C4-2B (cell line): ENCODE measurements around the gene THADA.

ENCODE experiments used
- H3K27ac ChIP-seq: fragments of 450-650 bp; 2 replicates; pipeline ENCODE4 v1.5.1; 2017
- CTCF ChIP-seq: fragments of 450-650 bp; conservative IDR thresholded peaks from 2 replicates; pipeline ENCODE4 v1.5.1; 2017; ENCODE audit warnings: mild to moderate bottlenecking
- ZFX ChIP-seq: fragments of 450-650 bp; IDR thresholded peaks from 2 replicates; pipeline ENCODE4 v1.6.1; 2017

Gene THADA

GRCh38 chr2:43569921-43570320, 25.9 kb downstream of the THADA start:
- H3K27ac ChIP-seq = no peak overlapping the region
- TF ChIP-seq CTCF = no peak
- no peak for TF ChIP-seq ZFX

GRCh38 chr2:43568228-43568627, 27.6 kb downstream of the THADA start:
- H3K27ac ChIP-seq = no peak overlapping the region
- TF ChIP-seq ZFX (no peak), CTCF (no peak)

GRCh38 chr2:43566461-43566729, 29.4 kb downstream of the THADA start:
- TF ChIP-seq ZFX (no peak), CTCF (no peak)
- no peak overlapping the region for H3K27ac ChIP-seq

- H3K27ac ChIP-seq = no peak overlapping the region
- TF ChIP-seq ZFX = no peak
- no peak for TF ChIP-seq CTCF
Measured at GRCh38 chr2:43563679-43564078, 32.2 kb downstream of the THADA start.

- H3K27ac ChIP-seq = no peak overlapping the region
- TF ChIP-seq CTCF (no peak), ZFX (no peak)
Measured at GRCh38 chr2:43560231-43560547, 35.6 kb downstream of the THADA start.

- TF ChIP-seq CTCF (no peak), ZFX (no peak)
- no peak overlapping the region for H3K27ac ChIP-seq
Measured at GRCh38 chr2:43559391-43560230, 36.2 kb downstream of the THADA start.

- no peak overlapping the region for H3K27ac ChIP-seq
- TF ChIP-seq ZFX (no peak), CTCF (no peak)
Measured at GRCh38 chr2:43557196-43557595, 38.6 kb downstream of the THADA start.
